Heart left ventricle (tissue), 16 donors: Measurements from ENCODE around the gene TXNRD3. TPM values are rescaled to one million over a fixed set of nuclear protein-coding genes. Genes with fewer than 3 reads are reported as not detected.
A peak's percentile ranks its signal among the peaks of the same experiment; 100 is the strongest.

Source experiments
- ATAC-seq, 4 donors: fragments of 200-7000 bp; cut with Tn5 transposase; one replicate each; pipeline ENCODE4 v1.9.1; 2020 to 2022; ENCODE audit warnings: moderate library complexity in 4 of 4, mild to moderate bottlenecking in 3 of 4, moderate number of reproducible peaks in 1 of 4
- DNase-seq, 5 donors: peaks; one replicate each; pipeline ENCODE4 v3.0.0-alpha.2; 2020
- H3K27ac ChIP-seq, 12 donors: fragments of 200-600 bp; sonication (generic) in 4 of 12; one replicate each; pipeline versions ENCODE4 v1.5.0 to v1.8.0; 2016 to 2022; ENCODE audit warnings: mild to moderate bottlenecking in 2 of 12
- H3K27me3 ChIP-seq, 9 donors: fragments of 200-600 bp; sonication (generic) in 2 of 9; one replicate each; pipeline versions ENCODE4 v1.5.1 to v1.8.0; 2016 to 2022; ENCODE audit warnings: mild to moderate bottlenecking in 3 of 9
- H3K36me3 ChIP-seq, 9 donors: fragments of 200-600 bp; sonication (generic) in 2 of 9; one replicate each; pipeline versions ENCODE4 v1.5.0 to v1.8.0; 2018 to 2022; ENCODE audit warnings: mild to moderate bottlenecking in 2 of 9
- H3K4me1 ChIP-seq, 12 donors: fragments of 200-600 bp; sonication (generic) in 4 of 12; one replicate each; pipeline versions ENCODE4 v1.5.0 to v1.8.0; 2016 to 2022; ENCODE audit warnings: mild to moderate bottlenecking in 3 of 12
- H3K4me3 ChIP-seq, 12 donors: fragments of 200-600 bp; sonication (generic) in 4 of 12; one replicate each; pipeline versions ENCODE4 v1.5.0 to v1.8.0; 2017 to 2022; ENCODE audit warnings: mild to moderate bottlenecking in 9 of 12, moderate library complexity in 4 of 12
- H3K9me3 ChIP-seq, 12 donors: fragments of 200-600 bp; sonication (generic) in 4 of 12; one replicate each; pipeline versions ENCODE4 v1.5.0 to v1.8.0; 2016 to 2022; ENCODE audit warnings: mild to moderate bottlenecking in 1 of 12
- POLR2A ChIP-seq, 2 donors: fragments of 450-650 bp; IDR thresholded peaks; one replicate each; pipeline ENCODE4 v1.6.1; 2017; ENCODE audit warnings: antibody characterized with exemption in 2 of 2, mild to moderate bottlenecking in 2 of 2, moderate library complexity in 2 of 2
- WGBS, 4 donors: extraction: QIAGEN DNeasy Blood & Tissue Kit in 2 of 4; methylation state at CpG; one replicate each; pipeline versions ENCODE4 v1.1.5 to v1.1.7; 2013 to 2018; 5-methylcytosine and 5-hydroxymethylcytosine counted together
- intact Hi-C, 10 donors: fragments of 100-400 bp; cut with DNase I; formaldehyde crosslinking; loops; one replicate each; pipeline versions ENCODE4 v1.11.1 to v1.14.2; 2022
- polyA plus RNA-seq, 2 donors: library from polyadenylated mRNA; stranded (reverse); fragments of 200-250 nt; gene quantifications; one replicate each; pipeline ENCODE4 v1.2.3, GENCODE V29; 2013
- total RNA-seq, 9 donors: library from RNA; depleted of rRNA in 2 of 9; stranded (reverse); fragments of >200 nt in 2 of 9; fragmentation: NEBNext Ultra II Directional in 3 of 9; extraction: Animal tissue kit (Norgen Biotek cat#: 25700) in 3 of 9; gene quantifications; one replicate each; pipeline versions ENCODE4 v1.1.0 to v1.2.4, GENCODE V29; 2016 to 2023
- TF ChIP-seq, protein P1 (sequence below), 12 donors: fragments of 200-600 bp; sonication (generic) in 4 of 12; IDR thresholded peaks; one replicate each; pipeline versions ENCODE4 v1.5.0 to v1.8.0; 2018 to 2022; ENCODE audit warnings: antibody characterized with exemption in 12 of 12, mild to moderate bottlenecking in 5 of 12
- donor health status: ischemic (EF 13 %, LVEDD 7.1; RV severe dilation, severe dysfunction).
- donor health status: healthy with polysubstance abuse.
- donor health status: DM: no; HTN: yes; CAD: no.
- donor health status: DM: no; HTN: no; CAD: no.
- donor health status: ischemic (EF 25% LVEDD 6.9; RV normal size, moderate dysfunction).
- donor health status: ischemic (EF 25% LVEDD 5.7; RV mildly dilated, moderate dysfunction).
- donor health status: healthy.
- donor health status: DM: yes; HTN: yes; CAD: no.
- donor health status: ischemic (EF 35%, LVEDD 5.7; RV mildly dilated, moderate dysfunction).
- donor health status: nonischemic (EF 11% LVEDD 7.7; RV severe dilation, severe dysfunction).
- donor health status: DM: yes; HTN: yes; CAD: no.
- donor health status: PGD.
- donor health status: ischemic (EF 29% LVEDD 5.4; RV normal size, mild dysfunction).
- donor health status: nonischemic (EF 23%, LVEDD 6.1; RV moderate dilation, normal function).

The TXNRD3 gene
- total and polyA plus RNA-seq, 11 donors, result 1.7 to 8.2 (median 5.7) TPM

DNA sequence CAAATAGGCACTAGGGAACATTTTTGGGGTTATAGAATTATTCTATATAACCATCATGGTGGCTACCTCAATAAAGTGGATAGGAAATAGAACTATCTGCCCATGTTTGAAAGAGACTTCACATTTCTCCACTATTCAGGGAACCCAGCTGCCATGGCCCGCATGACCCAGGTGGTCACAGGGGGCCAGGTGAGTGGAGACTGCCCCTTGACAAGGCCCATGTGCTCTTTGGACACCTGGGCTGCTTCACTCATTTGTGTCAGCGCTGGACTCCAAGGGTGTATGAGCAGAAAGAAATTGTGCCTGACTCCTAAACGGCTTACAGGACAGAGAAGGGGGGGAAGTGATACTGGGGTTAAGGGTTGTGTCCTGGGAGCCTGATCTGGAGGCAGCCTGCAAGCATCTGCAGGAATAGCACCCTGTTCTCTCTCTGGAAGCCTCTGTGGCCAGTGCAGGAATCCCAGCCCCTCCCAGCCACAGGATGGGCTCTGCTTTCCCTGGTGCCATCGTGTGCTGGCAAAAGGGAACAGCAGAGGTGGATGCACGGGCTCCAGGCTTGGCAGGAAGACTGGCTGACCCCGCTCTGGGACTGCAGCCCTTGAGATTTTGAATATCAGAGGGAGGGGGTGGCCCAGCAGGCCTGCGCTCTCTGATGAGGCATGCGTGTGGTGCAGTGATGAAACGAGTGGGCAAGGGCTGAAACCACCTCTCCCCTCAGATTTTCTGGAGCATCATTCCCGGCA is 87.1 kb downstream of the TXNRD3 start:
- 42 to 64% (median 47%) methylated on average over 7 to 10 of the region's 10 CpGs for WGBS, 4 donors
- DNase-seq, result peak in 3 of 5 donors; percentile 20 to 53 (median 49)
- no peak overlapping the region for H3K27ac ChIP-seq
- peak; percentile 81 to 87 (median 84) for ATAC-seq
- H3K9me3 ChIP-seq, result peaks cover 0 to 7% (median 0%) of the 10 kb centered on the region in 12 donors
- H3K36me3 ChIP-seq, result no peaks in the 10 kb centered on the region
- H3K27me3 ChIP-seq, result peaks cover 0 to 5% (median 0%) of the 10 kb centered on the region in 9 donors
- no peaks in the 10 kb centered on the region for H3K4me1 ChIP-seq
- intact Hi-C loops, result loop anchor here in 7 of 10 donors (2.0 to 5.0 kb wide), 3 partner anchors 41 to 47 kb away; partner anchors contain the start of gene CHST13 (in 5 of the 7)
- H3K4me3 ChIP-seq, result no peak overlapping the region
- TF ChIP-seq POLR2A (IDR thresholded peaks at IDR 0.05), result no peak
- TF ChIP-seq, protein P1, sequence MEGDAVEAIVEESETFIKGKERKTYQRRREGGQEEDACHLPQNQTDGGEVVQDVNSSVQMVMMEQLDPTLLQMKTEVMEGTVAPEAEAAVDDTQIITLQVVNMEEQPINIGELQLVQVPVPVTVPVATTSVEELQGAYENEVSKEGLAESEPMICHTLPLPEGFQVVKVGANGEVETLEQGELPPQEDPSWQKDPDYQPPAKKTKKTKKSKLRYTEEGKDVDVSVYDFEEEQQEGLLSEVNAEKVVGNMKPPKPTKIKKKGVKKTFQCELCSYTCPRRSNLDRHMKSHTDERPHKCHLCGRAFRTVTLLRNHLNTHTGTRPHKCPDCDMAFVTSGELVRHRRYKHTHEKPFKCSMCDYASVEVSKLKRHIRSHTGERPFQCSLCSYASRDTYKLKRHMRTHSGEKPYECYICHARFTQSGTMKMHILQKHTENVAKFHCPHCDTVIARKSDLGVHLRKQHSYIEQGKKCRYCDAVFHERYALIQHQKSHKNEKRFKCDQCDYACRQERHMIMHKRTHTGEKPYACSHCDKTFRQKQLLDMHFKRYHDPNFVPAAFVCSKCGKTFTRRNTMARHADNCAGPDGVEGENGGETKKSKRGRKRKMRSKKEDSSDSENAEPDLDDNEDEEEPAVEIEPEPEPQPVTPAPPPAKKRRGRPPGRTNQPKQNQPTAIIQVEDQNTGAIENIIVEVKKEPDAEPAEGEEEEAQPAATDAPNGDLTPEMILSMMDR (IDR thresholded peaks at IDR 0.05), result peak in 10 of 12 donors; percentile 11 to 48 (median 25)

DNA sequence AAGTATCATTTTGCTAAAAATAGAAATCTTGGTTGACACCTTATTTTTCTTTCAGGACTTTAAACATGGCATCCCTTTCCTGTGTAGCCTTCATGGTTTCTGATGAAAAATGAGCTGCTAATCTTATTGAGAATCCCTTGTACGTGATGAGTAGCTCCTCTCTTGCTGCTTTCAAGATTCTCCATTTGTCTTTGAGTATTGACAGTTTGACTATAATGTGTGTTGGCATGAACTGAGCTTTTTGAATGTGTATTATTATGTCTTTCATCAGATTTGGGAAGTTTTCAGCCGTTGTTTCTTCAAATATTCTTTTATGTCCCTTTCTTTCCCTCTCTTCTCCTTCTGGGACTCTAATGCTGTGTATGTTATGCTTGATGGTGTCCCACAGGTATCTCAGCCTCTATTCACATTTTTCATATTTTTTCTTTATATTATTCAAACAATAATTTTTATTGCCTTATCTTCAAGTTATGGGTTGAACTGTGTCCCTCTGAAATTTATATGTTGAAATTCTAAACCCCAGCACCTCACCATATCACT is 92.1 kb downstream of the TXNRD3 start:
- H3K9me3 ChIP-seq, result peaks cover 0 to 19% (median 3%) of the 10 kb centered on the region in 12 donors
- peaks cover 0 to 5% (median 0%) of the 10 kb centered on the region in 9 donors for H3K27me3 ChIP-seq
- TF ChIP-seq, protein P1 (IDR thresholded peaks at IDR 0.05), result no peak
- no peak for TF ChIP-seq POLR2A (IDR thresholded peaks at IDR 0.05)
- no peaks in the 10 kb centered on the region for H3K4me1 ChIP-seq
- 56 to 81% (median 75%) methylated on average over 2 of the region's 2 CpGs for WGBS, 4 donors
- intact Hi-C loops, result no loop called here
- no peaks in the 10 kb centered on the region for H3K36me3 ChIP-seq
- ATAC-seq (no peak), DNase-seq (no peak)
- H3K27ac ChIP-seq, result no peak overlapping the region
- H3K4me3 ChIP-seq, result no peak overlapping the region

DNA sequence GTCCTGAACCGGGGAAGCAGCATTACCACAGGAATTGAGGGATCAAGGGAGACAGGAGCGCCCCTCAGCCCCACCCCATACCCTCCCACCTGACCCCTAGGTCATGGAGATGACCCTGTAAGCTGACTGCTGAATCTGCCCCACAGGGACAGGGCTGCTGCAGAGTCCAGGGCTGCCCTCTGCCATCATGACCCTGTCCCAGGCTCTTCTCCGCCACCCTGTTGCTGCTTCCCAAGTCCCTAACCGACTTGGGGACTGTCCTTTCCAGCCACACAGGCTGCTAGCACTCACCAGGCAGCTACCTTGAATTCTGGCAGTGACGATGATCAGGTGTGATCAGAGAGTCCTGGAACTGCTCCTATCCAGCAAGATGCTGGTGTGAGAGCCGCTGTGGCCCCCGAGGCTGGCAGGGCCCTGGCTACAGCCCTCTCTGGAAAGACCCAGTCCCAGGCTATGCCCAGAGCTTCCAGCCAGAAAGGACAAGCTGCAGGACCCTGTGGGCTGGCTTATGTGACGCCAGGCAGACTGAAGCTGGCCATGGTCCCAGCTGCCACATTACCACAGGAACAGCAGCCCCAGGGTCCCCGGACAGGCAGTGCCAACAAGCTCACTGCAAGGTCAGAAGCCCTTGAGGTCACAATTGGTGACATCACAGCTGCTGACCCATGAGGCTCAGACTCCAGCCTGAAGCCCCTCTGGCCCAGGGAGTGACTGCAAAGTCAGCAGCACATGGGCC is 96.4 kb downstream of the TXNRD3 start, which contains the start of gene C3orf22:
Gene C3orf22, minus strand, starts transcription at position 597 of the 736 bp plus-strand sequence. CDS start 5,542 bp downstream, outside the sequence.
- TF ChIP-seq POLR2A (IDR thresholded peaks at IDR 0.05), result no peak
- TF ChIP-seq, protein P1 (IDR thresholded peaks at IDR 0.05), result no peak
- DNase-seq, result peak in 3 of 5 donors; percentile 12 to 40 (median 22)
- Histone ChIP-seq H3K4me1 (no peaks in the 10 kb centered on the region), H3K27me3 (no peaks in the 10 kb centered on the region), H3K9me3 (peaks cover 0 to 19% (median 3%) of the 10 kb centered on the region in 12 donors), H3K36me3 (no peaks in the 10 kb centered on the region), H3K27ac (no peak within 1 kb of the TSS), H3K4me3 (no peak within 1 kb of the TSS)
- peak in 2 of 4 donors; percentile 35 to 47 for ATAC-seq
- 62 to 71% (median 66%) methylated on average over 7 to 9 of the region's 9 CpGs for WGBS, 4 donors
- intact Hi-C loops, result no loop called here
